HG03066 (cell line): ENCODE data around the gene EML1.

Experiments used
- ATAC-seq: cut with Tn5 transposase; IDR thresholded peaks from one replicate; pipeline ENCODE4 v1.9.1; 2021; ENCODE audit warnings: low read depth; ENCODE audit not compliant: unreplicated experiment

EML1 gene

GRCh38 chr14:99775351-99775750, 17.9 kb upstream of the EML1 start:
- ATAC-seq: no peak

- ATAC-seq: no peak
These were observed 15.3 kb upstream of the EML1 start for GRCh38 chr14:99777951-99778350.

DNA sequence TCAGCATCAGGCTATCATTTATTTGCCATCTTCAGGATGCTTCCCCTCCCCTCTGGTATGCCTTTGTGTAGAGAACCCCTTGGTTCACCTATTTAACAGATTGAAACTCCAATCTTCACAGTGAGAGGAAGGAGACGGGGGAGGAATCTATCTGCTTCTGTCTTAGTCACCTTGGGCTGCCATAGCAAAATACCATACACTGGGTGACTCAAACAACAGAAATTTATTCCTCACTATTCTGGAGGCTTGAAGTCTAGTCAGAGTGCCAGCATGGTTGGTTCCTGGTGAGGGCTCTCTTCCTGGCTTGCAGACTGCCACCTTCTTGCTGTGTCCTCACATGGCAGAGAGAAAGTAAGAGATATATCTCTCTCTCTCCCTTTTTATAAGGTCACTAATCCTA, 13.5 kb upstream of the EML1 start:
- no peak for ATAC-seq

GRCh38 chr14:99780690-99781089, 12.5 kb upstream of the EML1 start:
- ATAC-seq: no peak

DNA sequence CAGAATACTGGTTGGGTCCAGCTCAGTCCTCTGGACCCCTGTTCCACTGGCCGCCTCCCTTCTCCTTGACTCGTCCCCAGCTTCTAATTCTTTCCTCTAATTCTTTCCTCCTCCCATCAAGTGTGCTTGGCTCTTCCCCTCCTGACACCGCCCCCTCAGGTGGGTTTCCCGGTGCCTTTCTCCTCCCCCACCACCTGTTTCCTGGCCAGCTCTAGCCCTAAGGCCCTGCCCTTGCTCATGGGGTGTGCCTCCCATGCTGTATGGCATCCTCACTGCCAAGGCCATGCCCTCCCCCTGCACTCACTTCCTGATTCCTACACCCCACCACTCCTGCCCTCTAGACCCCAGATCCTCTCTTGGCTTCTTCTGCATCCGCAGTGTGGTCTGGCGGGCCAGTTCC, 12.1 kb upstream of the EML1 start:
- ATAC-seq: no peak

DNA sequence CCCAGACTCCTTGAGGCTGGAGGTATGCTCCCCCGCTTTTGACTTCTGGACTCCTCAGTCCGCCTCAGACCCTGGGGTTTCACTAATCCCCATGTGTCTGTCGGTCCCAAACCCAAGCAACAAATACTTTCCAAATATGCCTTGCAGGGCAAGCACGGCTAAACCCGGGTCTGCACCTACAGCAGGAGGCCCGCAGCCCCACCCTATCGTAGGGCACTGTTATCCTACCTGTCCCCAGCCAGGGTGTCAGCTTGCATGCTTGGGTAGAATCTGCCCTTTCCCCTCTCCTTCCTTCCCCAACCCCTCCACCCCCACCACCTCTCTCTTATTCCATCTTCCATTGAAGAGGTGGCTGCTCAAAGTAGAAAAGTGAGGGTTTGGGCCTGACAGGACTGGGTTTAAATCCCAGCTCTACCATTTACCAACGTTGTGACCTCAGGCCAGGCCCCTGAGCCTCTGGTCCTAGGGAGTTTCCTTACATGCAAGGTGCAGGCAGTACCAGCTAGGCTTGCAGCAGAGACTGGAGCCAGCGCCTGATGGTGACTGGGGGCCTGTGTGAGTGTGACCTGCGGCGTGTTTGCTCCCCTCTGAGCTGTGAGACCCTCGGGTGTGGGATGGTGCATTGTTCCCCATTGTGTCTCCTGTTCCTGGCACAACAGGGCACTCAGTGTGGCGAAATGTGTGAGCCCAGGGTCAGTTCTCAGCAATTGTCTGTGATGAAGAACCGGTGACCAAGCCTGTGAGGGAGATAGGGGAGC, 11.2 kb upstream of the EML1 start:
- ATAC-seq: no peak

- ATAC-seq: no peak
These were observed 8.7 kb upstream of the EML1 start for GRCh38 chr14:99784508-99784907.

GRCh38 chr14:99785426-99785825, 7.8 kb upstream of the EML1 start:
- no peak for ATAC-seq

DNA sequence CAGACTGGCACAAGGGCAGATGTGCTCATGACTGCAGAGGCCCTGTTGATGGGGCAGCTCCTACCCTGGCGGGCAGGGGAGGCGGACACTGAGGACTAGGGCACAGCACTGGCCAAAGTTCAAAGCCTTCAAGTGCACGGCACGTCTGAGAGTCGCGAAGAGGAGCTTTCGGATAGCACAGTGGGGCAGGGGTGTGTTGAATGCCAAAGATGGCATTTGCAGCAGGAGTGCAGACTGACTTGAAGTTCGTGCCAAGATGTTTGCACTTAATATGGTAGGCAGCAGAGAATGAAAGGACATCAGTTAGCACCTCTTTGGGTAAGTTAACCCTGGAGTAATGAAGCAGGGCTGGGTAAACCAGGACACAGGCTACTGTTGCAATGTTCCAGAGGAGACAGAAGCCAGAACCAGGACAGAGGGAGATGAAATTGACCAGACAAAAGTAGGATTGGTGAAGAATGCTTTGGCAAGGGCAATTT, 6.7 kb upstream of the EML1 start:
- ATAC-seq: no peak

DNA sequence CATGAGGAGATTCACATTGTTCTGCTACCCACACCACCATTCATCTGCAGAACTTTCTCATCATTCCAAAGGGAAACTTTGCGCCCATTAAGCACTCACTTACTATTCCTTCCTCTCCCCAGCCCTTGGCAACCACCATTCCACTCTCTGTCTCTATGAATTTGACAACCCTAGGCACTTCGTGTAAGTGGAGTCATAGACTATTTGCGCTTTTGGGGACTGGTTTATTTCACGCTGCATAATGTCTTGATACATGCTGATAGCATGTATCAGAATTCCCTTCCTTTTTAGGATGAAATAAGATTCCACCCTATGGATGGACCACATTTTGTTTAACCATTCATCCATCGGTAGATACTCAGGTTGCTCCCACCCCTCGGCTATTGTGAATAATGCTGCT, 4.5 kb upstream of the EML1 start:
- no peak for ATAC-seq

DNA sequence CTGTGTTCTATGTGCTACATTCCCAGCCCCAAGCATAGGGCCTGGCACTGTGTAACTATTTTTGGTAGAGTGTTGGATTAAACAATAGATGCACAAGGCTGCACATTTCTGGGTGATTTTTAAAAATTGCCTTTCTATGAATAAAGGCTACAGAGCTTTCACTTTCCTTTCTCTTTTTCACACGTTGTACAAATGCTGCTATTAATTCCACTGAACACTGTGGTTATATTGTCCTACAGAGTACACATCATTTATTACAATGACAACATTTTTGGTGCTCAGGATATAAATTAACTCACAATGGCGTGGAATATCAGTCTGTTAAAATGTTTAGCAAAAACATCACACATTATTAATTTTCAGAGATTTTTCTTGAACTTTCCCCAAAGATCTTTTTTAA, 3.6 kb upstream of the EML1 start:
- no peak for ATAC-seq

DNA sequence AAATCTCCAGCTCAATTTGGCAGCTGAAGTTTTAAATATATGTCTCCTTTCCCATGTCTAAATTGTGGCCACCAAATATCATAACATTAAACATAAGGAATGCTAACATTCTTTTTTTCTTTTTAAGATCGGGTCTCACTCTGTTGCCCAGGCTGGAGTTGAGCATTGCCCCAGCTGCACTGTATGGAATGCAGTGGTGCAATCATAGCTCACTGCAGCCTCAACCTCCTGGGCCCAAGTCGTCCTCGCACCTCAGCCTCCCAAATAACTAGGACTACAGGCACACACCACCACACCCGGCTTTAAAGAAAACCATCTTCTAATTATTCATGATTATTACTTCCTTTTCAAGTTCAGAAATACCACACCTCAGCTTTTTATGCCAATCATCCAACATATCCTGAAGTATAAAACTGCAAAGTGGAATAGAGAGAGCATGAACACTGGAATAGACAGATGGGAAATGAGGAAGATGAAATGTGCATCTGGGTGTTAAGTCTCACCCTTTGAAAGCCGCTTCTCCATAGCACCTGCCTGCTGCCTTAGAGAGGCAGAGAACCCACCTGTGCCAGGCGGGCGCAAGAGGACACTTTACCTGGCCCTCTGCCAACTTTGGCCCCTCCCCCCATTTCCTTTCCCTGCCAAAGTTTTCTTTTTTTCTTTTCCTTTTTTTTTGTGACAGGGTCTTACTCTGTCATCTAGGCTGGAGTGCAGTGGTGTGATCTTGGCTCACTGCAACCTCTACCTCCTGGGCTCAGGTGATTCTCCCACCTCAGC, 2.8 kb upstream of the EML1 start:
- ATAC-seq: no peak

DNA sequence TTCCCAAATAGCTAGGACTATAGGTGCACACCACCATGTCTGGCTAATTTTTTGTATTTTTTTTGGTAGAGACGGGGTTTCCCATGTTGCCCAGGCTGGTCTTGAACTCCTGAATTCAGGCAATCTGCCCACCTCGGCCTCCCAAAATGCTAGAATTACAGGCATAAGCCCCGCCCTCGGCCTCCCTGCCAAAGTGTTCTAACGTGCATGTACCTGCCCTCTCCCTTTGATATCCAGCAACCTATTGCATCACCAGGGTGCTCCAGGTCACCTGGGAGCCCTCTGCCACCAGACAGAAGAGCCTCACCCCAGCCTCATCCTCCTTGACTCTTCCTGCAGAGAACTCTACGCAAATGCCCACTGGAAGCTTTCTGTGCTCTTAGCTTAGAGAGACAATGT, 2.2 kb upstream of the EML1 start:
- ATAC-seq: no peak

DNA sequence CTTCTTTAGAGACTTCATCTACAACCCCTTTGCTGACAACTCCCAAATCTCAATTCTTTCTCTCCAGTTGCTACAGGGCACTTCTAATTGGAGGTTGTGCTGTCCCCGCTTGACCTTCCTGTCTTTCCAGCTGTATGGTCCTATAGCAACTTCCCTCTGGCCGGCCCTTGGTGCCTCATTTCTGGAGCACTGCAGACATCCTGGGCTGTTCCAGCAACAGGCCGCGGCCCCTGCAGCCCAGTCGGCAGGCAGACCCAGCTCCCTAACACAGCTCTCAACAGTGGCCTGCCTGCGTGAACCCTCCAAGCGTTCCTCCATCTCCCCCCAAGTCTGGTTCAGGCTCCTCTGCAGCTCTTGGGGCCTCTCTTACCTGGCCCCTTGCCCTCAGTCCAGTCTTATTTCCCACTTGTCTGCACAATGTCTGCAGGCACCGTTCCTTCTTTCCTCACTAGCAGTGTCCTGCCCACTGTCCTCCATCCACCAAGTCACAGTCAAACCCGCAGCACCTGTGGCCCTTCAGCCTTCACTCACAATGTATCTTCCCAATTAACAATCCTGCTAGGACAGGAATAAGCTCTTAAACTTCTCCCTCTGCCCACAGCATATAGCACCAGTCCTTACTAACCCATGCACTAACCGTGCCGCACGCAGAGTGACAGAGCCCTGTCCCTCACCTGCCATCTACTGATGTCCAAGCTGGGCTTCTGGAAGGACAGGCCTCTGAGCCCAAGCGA, 1.6 kb upstream of the EML1 start:
- ATAC-seq: no peak

DNA sequence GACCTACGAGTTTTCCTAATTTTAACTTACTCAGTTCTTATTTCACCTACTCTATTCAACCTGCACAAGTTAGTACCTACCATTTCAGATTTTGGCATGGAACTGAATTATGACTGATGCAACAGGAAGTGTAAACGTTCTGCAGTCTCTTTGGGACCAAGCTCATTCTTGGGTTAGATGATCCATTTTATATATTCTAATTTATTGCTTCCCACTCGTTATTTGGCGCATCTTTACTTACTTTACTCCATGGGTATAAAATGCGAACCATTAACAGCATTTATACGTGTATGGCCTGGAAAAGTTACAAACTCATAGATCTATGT, 1.0 kb upstream of the EML1 start:
- no peak for ATAC-seq

GRCh38 chr14:99792551-99793212, 531 bp upstream of the EML1 start:
- no peak for ATAC-seq

DNA sequence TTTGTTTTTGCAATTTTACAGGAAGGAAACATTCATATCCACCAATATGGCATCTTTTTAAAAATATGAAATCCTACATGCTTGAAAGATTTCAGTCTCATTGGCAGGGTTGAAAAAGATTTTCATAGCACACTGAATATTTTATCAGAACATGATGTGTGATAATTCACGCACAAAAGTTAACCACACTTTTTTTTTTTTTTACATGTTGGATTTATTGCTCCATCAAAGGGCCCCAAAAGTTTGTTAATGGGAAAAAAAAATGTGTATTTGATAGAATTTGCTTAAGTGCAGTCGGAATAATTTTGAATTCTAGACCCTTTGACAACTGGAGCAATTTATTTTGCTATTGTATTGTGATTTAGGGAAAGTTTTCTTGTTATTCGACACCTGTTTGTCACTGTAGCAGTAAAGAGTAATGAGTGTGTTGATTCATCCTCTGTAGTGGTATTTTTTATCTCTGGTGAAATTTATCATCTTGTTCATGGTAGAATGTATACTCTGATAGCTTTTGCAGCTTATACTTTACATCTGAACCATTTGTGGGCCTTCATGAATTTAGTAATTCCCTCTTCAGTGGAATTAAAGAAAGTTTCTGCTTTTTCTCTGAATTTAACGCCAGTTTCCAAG, 1.1 kb downstream of the EML1 start:
- no peak for ATAC-seq

- ATAC-seq: no peak
These were observed 1.8 kb downstream of the EML1 start for GRCh38 chr14:99795046-99795445.

- ATAC-seq: no peak
These were observed 4.0 kb downstream of the EML1 start for GRCh38 chr14:99797231-99797630.

DNA sequence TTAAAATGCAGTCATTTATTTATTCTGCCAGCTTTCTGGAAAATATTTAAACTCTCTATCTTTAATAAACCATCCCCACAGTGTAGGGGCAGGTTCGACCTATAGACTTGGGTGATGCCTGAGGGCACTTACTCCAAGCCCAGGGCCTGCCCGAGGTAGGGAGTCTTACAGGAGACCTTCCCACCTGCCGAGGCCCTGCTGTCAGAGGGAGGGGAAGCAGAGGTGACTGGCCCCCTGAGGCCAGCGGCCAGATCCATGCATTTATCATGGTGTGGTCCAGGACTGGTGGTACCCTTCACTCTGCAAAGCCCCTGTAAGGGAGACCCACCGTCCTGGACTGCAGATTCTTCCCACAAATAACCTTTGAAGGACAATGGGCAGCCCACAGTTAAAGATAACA, 7.6 kb downstream of the EML1 start:
- ATAC-seq: no peak
